ENCODE measurements around the gene NUAK2. TPM values are rescaled to one million over a fixed set of nuclear protein-coding genes. Genes with fewer than 3 reads are reported as not detected.

The NUAK2 gene
- total and polyA plus RNA-seq, 2 donors (not counting 3 experiments of a cell fraction or from before 2014, with no cell fraction given), result 1.8 to 2.5 TPM

DNA sequence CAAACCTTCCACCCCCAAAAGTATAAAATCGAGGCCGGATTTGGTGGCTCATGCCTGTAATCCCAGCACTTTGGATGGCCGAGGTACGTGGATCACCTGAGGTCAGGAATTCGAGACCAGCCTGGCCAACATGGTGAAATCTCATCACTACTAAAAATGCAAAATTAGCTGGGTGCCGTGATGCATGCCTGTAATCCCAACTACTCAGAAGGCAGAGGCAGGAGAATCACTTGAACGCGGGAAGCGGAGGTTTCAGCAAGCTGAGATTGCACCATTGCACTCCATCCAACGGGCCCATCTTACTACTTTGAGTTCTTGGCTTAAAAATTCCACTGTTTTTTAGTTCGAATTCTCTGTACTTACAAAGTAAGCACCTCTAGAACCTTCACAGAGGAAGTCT lies 24.2 kb upstream of the NUAK2 start:
- no peak for FAIRE-seq
- TF ChIP-seq POLR2A (IDR thresholded peaks at IDR 0.05; ENCODE audit: low read depth, low read length), result no peak
- Histone ChIP-seq H3K79me2 (ENCODE audit: control insufficient read depth, insufficient read depth, low read length) (no peaks in the 10 kb centered on the region), H3K4me2 (ENCODE audit: insufficient read depth, low read length) (no peak overlapping the region), H4K20me1 (replicated peaks; ENCODE audit: control insufficient read depth, extremely low read depth, insufficient read depth, low read length) (no peaks in the 10 kb centered on the region), H3K4me1 (ENCODE audit: control insufficient read depth, extremely low read depth, insufficient read depth, low read length) (no peaks in the 10 kb centered on the region), H3K9ac (replicated peaks; ENCODE audit: extremely low read depth, insufficient read depth, low read length) (no peak overlapping the region), H3K27ac (ENCODE audit: insufficient read depth, low read depth, low read length) (no peak overlapping the region), H2AFZ (ENCODE audit: low read depth, low read length) (no peak overlapping the region), H3K36me3 (ENCODE audit: control insufficient read depth in 2 of 2, extremely low read depth in 1 of 2, insufficient read depth in 2 of 2, low read length in 2 of 2) (no peaks in the 10 kb centered on the region), H3K27me3 (ENCODE audit: control insufficient read depth in 2 of 2, insufficient read depth in 2 of 2, low read length in 2 of 2) (peaks cover 60 to 74% of the 10 kb centered on the region in 2 experiments), H3K4me3 (replicated peaks in 1 of 3; ENCODE audit: insufficient read depth in 1 of 3, low read depth in 1 of 3, low read length in 3 of 3) (no peak overlapping the region), H3K9me3 (replicated peaks; ENCODE audit: control insufficient read depth, insufficient read depth, low read length) (no peaks in the 10 kb centered on the region), H3K9me1 (replicated peaks; ENCODE audit: control insufficient read depth, extremely low read depth, insufficient read depth, low read length) (no peaks in the 10 kb centered on the region)
- ChIA-PET CTCF (interaction anchor here (0.9 to 4.9 kb wide), 5 partner anchors 8 to 139 kb away, joined by 4 to 23 read pairs (median 6); no protein-coding TSS in a partner anchor), POLR2A (no interaction called here)
- dilution Hi-C loops (cut with MboI; ENCODE audit: extremely low pct_ligation_motif_present, low sequenced_read_pairs) (no loop called here), intact Hi-C loops (cut with micrococcal nuclease) (no loop called here)
- no TSS peak for BruUV-seq (replicated peaks)
- DNase-seq (ENCODE audit: low read depth, low spot score), result no peak

DNA sequence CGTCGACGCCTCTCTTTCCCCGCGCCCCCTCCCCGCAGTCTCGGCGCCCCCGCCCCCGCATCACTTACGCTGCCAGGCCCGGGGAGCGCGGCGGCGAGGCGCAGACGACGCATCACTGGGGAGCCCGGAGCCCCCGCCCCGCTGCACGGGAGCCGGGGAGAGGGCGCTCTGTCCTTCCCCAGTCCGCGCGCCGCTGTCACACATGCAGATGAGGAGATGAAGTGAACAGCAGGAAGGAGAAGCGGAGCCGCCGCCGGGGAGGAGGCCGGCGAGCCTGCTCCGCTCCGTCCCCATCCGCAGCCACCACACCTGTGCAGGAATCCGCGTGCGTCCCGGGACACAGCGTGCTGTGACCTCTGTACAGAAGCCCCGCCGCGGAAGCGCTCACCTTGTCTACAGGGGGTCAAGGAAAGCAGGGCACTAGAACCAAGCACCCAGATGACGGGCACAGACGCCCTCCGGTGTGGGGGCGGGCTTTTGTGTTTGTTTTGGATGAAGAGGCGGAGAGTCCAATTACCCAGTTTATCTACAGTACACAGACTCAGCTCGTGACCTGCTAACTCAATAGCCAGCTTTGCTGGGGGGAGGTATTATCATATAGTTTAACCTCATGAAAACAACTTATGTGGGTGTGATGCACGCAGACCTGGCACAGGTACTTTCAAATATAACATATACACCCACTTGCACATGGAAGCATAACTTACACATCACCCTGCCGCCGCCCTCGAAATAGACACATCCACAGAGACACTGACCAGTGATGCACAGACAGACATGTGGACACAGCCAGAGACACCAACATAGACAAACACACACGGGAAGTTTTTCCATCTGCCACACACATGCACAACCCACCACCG lies 22.8 kb upstream of the NUAK2 start:
- intact Hi-C loops (cut with micrococcal nuclease) (no loop called here), dilution Hi-C loops (cut with MboI; ENCODE audit: extremely low pct_ligation_motif_present, low sequenced_read_pairs) (no loop called here)
- H3K9me1 ChIP-seq (replicated peaks; ENCODE audit: control insufficient read depth, extremely low read depth, insufficient read depth, low read length), result no peaks in the 10 kb centered on the region
- no peak overlapping the region for H3K4me2 ChIP-seq (ENCODE audit: insufficient read depth, low read length)
- H3K27me3 ChIP-seq (ENCODE audit: control insufficient read depth in 2 of 2, insufficient read depth in 2 of 2, low read length in 2 of 2), result peaks cover 53 to 70% of the 10 kb centered on the region in 2 experiments
- no peaks in the 10 kb centered on the region for H4K20me1 ChIP-seq (replicated peaks; ENCODE audit: control insufficient read depth, extremely low read depth, insufficient read depth, low read length)
- POLR2A ChIA-PET, result no interaction called here
- H3K9me3 ChIP-seq (replicated peaks; ENCODE audit: control insufficient read depth, insufficient read depth, low read length), result no peaks in the 10 kb centered on the region
- H3K36me3 ChIP-seq (ENCODE audit: control insufficient read depth in 2 of 2, extremely low read depth in 1 of 2, insufficient read depth in 2 of 2, low read length in 2 of 2), result no peaks in the 10 kb centered on the region
- H3K4me3 ChIP-seq (replicated peaks in 1 of 3; ENCODE audit: insufficient read depth in 1 of 3, low read depth in 1 of 3, low read length in 3 of 3), result no peak overlapping the region
- FAIRE-seq (no peak), DNase-seq (ENCODE audit: low read depth, low spot score) (no peak)
- no peaks in the 10 kb centered on the region for H3K79me2 ChIP-seq (ENCODE audit: control insufficient read depth, insufficient read depth, low read length)
- BruUV-seq (replicated peaks), result no TSS peak
- no peak overlapping the region for H3K9ac ChIP-seq (replicated peaks; ENCODE audit: extremely low read depth, insufficient read depth, low read length)
- no peaks in the 10 kb centered on the region for H3K4me1 ChIP-seq (ENCODE audit: control insufficient read depth, extremely low read depth, insufficient read depth, low read length)
- no peak overlapping the region for H3K27ac ChIP-seq (ENCODE audit: insufficient read depth, low read depth, low read length)
- TF ChIP-seq EZH2 (IDR thresholded peaks at IDR 0.05; ENCODE audit: borderline replicate concordance, low read depth, low read length, severe bottlenecking) (peak; percentile 97), JUN (IDR thresholded peaks at IDR 0.05; ENCODE audit: borderline replicate concordance, insufficient read depth, insufficient read length, low read depth) (no peak)
- CTCF ChIA-PET, result interaction anchor here (1.5 to 3.1 kb wide), 3 partner anchors 8 to 180 kb away, joined by 6 to 12 read pairs (median 6); no protein-coding TSS in a partner anchor
- H2AFZ ChIP-seq (ENCODE audit: low read depth, low read length), result no peak overlapping the region
